Endothelial cell of umbilical vein (primary cell): ENCODE results near the gene KIAA1671. TPM values are rescaled to one million over a fixed set of nuclear protein-coding genes. Genes with fewer than 3 reads are reported as not detected.

Experiments
- BruUV-seq: library from RNA; stranded (reverse); fragments of 400-500 nt; replicated peaks from 2 replicates; lab custom pipeline; 2021; lab: Mats Ljungman, UMichigan
- CTCF ChIA-PET: fragments of 300-600, 350-600 bp; sonication (Branson Sonifier 250); formaldehyde crosslinking; loops from one replicate; lab custom pipeline; 2021; ENCODE audit warnings: antibody characterized with exemption, inconsistent platforms; lab: Charles Lee
- POLR2A ChIA-PET: fragments of 300-600, 350-600 bp; sonication (Branson Sonifier 250); formaldehyde crosslinking; loops from one replicate; lab custom pipeline; 2021; ENCODE audit warnings: antibody characterized with exemption, inconsistent platforms; lab: Charles Lee
- DNase-seq: peaks from one replicate; pipeline ENCODE4 v3.0.0-alpha.2; 2011; ENCODE audit warnings: low read depth, low spot score
- FAIRE-seq: peaks from 2 replicates; lab custom pipeline; 2011; peaks lifted over from hg19 to GRCh38; lab: Jason Lieb, UNC
- H2AFZ ChIP-seq: 2 replicates; pipeline ENCODE4 v1.6.0; 2012; ENCODE audit warnings: low read depth, low read length, control low read depth, inconsistent platforms
- H3K27ac ChIP-seq: 2 replicates; pipeline ENCODE4 v1.5.1; 2011; ENCODE audit warnings: low read depth, mild to moderate bottlenecking, control low read depth, low read length, moderate library complexity; ENCODE audit not compliant: insufficient read depth
- H3K27me3 ChIP-seq, 2 experiments: 2 replicates each; pipeline versions ENCODE4 v1.6.0 to v1.6.1; 2011; ENCODE audit warnings: low read length in 2 of 2, mixed read lengths in 1 of 2; ENCODE audit not compliant: control insufficient read depth in 2 of 2, insufficient read depth in 2 of 2
- H3K36me3 ChIP-seq, 2 experiments: 2 replicates in 1 of 2; 3 replicates in 1 of 2; pipeline ENCODE4 v1.5.1; 2011; ENCODE audit warnings: low read length in 2 of 2, mild to moderate bottlenecking in 1 of 2, moderate library complexity in 1 of 2; ENCODE audit not compliant: control insufficient read depth in 2 of 2, insufficient read depth in 2 of 2; ENCODE audit errors: extremely low read depth in 1 of 2
- H3K4me1 ChIP-seq: 3 replicates; pipeline ENCODE4 v1.5.1; 2011; ENCODE audit warnings: mild to moderate bottlenecking, low read length; ENCODE audit not compliant: control insufficient read depth, insufficient read depth; ENCODE audit errors: extremely low read depth
- H3K4me2 ChIP-seq: 2 replicates; pipeline ENCODE4 v1.6.1; 2011; ENCODE audit warnings: low read length, control low read depth, mixed read lengths; ENCODE audit not compliant: insufficient read depth
- H3K4me3 ChIP-seq, 3 experiments: fragments of 200-600 bp in 1 of 3; sonication (generic), shearing (Covaris generic) in 1 of 3; replicated peaks in 1 of 3; 2 replicates each; pipeline ENCODE4 v1.5.1; 2011 to 2016; ENCODE audit warnings: control low read depth in 3 of 3, low read length in 3 of 3, mild to moderate bottlenecking in 2 of 3, inconsistent platforms in 1 of 3, low read depth in 1 of 3, moderate library complexity in 1 of 3; ENCODE audit not compliant: insufficient read depth in 1 of 3
- H3K79me2 ChIP-seq: 2 replicates; pipeline ENCODE4 v1.6.0; 2012; ENCODE audit warnings: low read length, inconsistent platforms; ENCODE audit not compliant: control insufficient read depth, insufficient read depth
- H3K9ac ChIP-seq: replicated peaks from 2 replicates; pipeline ENCODE3; 2011; ENCODE audit warnings: low read length, control low read depth; ENCODE audit not compliant: insufficient read depth; ENCODE audit errors: extremely low read depth
- H3K9me1 ChIP-seq: replicated peaks from 3 replicates; pipeline ENCODE4 v1.6.0; 2011; ENCODE audit warnings: mild to moderate bottlenecking, low read length; ENCODE audit not compliant: control insufficient read depth, insufficient read depth; ENCODE audit errors: extremely low read depth
- H3K9me3 ChIP-seq: replicated peaks from 2 replicates; pipeline ENCODE4 v1.5.1; 2012; ENCODE audit warnings: low read length, inconsistent platforms; ENCODE audit not compliant: control insufficient read depth, insufficient read depth
- H4K20me1 ChIP-seq: replicated peaks from 2 replicates; pipeline ENCODE3; 2011; ENCODE audit warnings: mild to moderate bottlenecking, low read length; ENCODE audit not compliant: control insufficient read depth, insufficient read depth; ENCODE audit errors: extremely low read depth
- CTCF ChIP-seq, 2 donors: IDR thresholded peaks; 1 replicate in 1 of 2; 2 replicates in 1 of 2; pipeline ENCODE4 v1.5.1; 2011; ENCODE audit warnings: low read length in 2 of 2, mild to moderate bottlenecking in 2 of 2, moderate library complexity in 2 of 2, control low read depth in 1 of 2, inconsistent platforms in 1 of 2, low read depth in 1 of 2; ENCODE audit not compliant: insufficient read depth in 1 of 2; ENCODE audit errors: extremely low read depth in 1 of 2
- EZH2 ChIP-seq: IDR thresholded peaks from 2 replicates; pipeline ENCODE4 v1.6.1; 2012; ENCODE audit warnings: borderline replicate concordance, low read depth, mild to moderate bottlenecking, moderate library complexity, low read length, inconsistent platforms; ENCODE audit not compliant: severe bottlenecking
- FOS ChIP-seq: IDR thresholded peaks from 2 replicates; pipeline ENCODE4 v1.6.1; 2011; ENCODE audit warnings: mild to moderate bottlenecking, low read length, moderate library complexity, borderline replicate concordance; ENCODE audit not compliant: insufficient read depth
- GATA2 ChIP-seq: IDR thresholded peaks from 2 replicates; pipeline ENCODE4 v1.7.0; 2011; ENCODE audit warnings: low read depth, mild to moderate bottlenecking, moderate library complexity, mixed read lengths, low read length; ENCODE audit not compliant: insufficient read length, insufficient read depth
- JUN ChIP-seq: IDR thresholded peaks from 2 replicates; pipeline ENCODE4 v1.6.1; 2011; ENCODE audit warnings: borderline replicate concordance, low read depth; ENCODE audit not compliant: insufficient read length, insufficient read depth
- MYC ChIP-seq: IDR thresholded peaks from one replicate; pipeline ENCODE4 v1.6.1; 2011; ENCODE audit warnings: mild to moderate bottlenecking, low read depth, low read length
- POLR2A ChIP-seq: IDR thresholded peaks from 2 replicates; pipeline ENCODE4 v1.6.1; 2012; ENCODE audit warnings: low read depth, mild to moderate bottlenecking, control low read depth, low read length
- POLR2AphosphoS5 ChIP-seq: IDR thresholded peaks from 2 replicates; pipeline ENCODE4 v1.6.1; 2012; ENCODE audit warnings: low read depth, mild to moderate bottlenecking, control low read depth, low read length, moderate library complexity; ENCODE audit not compliant: insufficient read depth
- dilution Hi-C: fragments of 300-500 bp; cut with MboI; formaldehyde crosslinking; loops from one replicate; pipeline ENCODE4 v1.15.0; 2019; ENCODE audit warnings: low sequenced_read_pairs; ENCODE audit not compliant: extremely low pct_ligation_motif_present
- intact Hi-C: fragments of 100-400 bp; cut with micrococcal nuclease; formaldehyde crosslinking; loops from one replicate; pipeline ENCODE4 v1.10.0; 2022
- polyA plus RNA-seq, 4 experiments: library from polyadenylated mRNA; depleted of rRNA in 3 of 4; stranded (reverse) in 3 of 4; unstranded in 1 of 4; fragments of >200 nt; gene quantifications; 2 replicates each; pipeline versions ENCODE4 v1.2.1 to v1.2.3, GENCODE V29; 2011 to 2012; ENCODE audit warnings: missing spikeins in 1 of 4
- total RNA-seq: library from RNA; stranded (reverse); gene quantifications from 2 replicates; pipeline ENCODE4 v1.2.3, GENCODE V29; 2021
- TF ChIP-seq, protein P1 (sequence below): IDR thresholded peaks from 2 replicates; pipeline ENCODE4 v1.6.1; 2011; ENCODE audit not compliant: insufficient read depth, insufficient read length

Gene KIAA1671
- total and polyA plus RNA-seq, 2 donors (not counting 3 experiments of a cell fraction or from before 2014, with no cell fraction given): 23.1 to 85.1 TPM

DNA sequence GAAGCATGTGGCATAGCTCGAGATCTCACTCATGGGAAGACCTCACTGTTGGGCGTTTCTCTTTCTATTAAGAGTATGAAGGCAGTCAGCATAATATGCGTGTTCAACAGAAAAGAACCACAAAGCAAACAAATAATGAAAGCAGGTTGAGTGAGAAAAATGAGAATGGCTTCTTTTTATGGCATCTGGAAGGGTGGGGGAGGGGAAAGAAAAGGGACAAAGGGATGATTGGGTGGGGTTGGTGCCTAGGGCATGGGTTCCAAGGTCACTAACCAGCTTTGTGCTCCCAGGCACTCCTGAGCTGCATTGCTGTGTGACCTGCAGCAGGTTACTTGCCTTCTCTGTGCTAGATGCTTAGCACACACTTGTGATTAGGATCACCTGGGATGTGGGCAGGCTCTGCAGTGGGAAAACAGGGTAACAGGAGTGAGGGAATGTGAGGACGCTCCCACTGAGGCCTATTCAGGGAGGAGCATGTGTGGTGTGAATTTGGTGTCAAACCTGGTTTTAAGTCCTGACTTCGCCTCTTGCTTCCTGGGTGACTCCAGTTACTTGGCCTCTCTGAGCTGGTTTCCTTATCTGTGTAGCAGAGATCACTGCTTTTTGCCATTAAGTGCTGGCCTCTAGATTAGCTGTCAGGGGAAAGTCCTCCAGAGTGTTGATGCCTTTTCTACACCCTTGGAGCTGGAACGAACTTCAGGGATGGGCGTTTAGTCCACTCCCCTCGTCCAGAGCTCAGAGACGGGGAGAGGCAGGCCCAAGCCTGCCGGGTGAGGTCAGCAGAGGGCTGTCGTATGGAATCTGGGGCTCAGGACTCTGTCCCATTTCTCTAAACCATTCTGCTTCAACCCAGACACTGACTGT, 74.8 kb downstream of the KIAA1671 start:
- ChIA-PET POLR2A (no interaction called here), CTCF (interaction anchor here (1.0 to 3.2 kb wide), 17 partner anchors 14 to 89 kb away, joined by 4 to 21 read pairs (median 6); partner anchors contain the start of gene KIAA1671)
- Histone ChIP-seq H3K36me3 (peaks cover 2 to 5% of the 10 kb centered on the region in 2 experiments), H3K4me2 (no peak overlapping the region), H3K9ac (no peak overlapping the region), H2AFZ (no peak overlapping the region), H3K9me3 (no peaks in the 10 kb centered on the region), H3K4me1 (peaks cover 19% of the 10 kb centered on the region), H3K9me1 (no peaks in the 10 kb centered on the region), H4K20me1 (no peaks in the 10 kb centered on the region), H3K27me3 (no peaks in the 10 kb centered on the region), H3K27ac (peak overlapping the region; percentile 94), H3K79me2 (peaks cover 6% of the 10 kb centered on the region), H3K4me3 (no peak overlapping the region)
- intact Hi-C loops (loop anchor here (2.0 to 5.0 kb wide), 2 partner anchors 24 to 60 kb away; no protein-coding TSS in a partner anchor), dilution Hi-C loops (no loop called here)
- no peak for TF ChIP-seq POLR2A
- no TSS peak for BruUV-seq
- FAIRE-seq: no peak
- no peak for DNase-seq

DNA sequence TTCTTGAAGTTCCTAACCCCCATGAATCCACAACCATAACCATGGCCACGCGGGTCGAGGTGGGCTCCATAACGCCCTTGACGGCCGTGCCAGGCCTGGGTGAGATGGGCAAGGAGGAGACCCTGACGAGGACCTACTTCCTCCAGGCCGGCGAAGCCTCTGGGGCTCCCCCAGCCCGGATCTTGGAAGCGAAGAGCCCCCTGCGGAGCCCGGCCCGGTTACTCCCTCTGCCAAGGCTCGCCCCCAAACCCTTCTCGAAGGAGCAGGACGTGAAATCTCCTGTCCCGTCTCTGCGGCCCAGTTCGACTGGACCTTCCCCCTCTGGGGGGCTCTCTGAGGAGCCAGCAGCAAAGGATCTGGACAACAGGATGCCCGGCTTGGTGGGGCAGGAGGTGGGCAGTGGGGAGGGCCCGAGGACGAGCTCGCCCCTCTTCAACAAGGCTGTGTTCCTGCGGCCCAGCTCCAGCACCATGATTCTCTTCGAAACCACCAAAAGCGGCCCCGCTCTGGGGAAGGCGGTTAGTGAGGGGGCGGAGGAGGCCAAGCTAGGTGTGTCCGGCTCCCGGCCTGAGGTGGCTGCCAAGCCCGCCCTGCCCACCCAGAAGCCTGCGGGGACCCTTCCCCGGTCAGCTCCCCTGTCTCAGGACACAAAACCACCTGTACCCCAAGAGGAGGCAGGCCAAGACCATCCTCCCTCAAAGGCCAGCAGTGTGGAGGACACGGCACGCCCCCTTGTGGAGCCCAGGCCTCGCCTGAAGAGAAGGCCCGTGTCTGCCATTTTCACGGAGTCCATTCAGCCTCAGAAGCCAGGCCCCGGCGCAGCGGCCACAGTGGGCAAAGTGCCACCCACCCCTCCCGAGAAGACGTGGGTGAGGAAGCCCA, 75.7 kb downstream of the KIAA1671 start:
- intact Hi-C loops: loop anchor here (1.0 to 5.0 kb wide), 3 partner anchors 25 to 76 kb away; partner anchors contain the start of gene KIAA1671
- Histone ChIP-seq H2AFZ (peak overlapping the region; percentile 24), H3K9ac (no peak overlapping the region), H3K9me3 (no peaks in the 10 kb centered on the region), H4K20me1 (no peaks in the 10 kb centered on the region), H3K79me2 (peaks cover 6% of the 10 kb centered on the region), H3K4me3 (no peak overlapping the region), H3K27ac (peak overlapping the region; percentile 12), H3K27me3 (no peaks in the 10 kb centered on the region), H3K9me1 (no peaks in the 10 kb centered on the region), H3K4me2 (no peak overlapping the region), H3K36me3 (peaks cover 3 to 5% of the 10 kb centered on the region in 2 experiments), H3K4me1 (peaks cover 19% of the 10 kb centered on the region)
- ChIA-PET POLR2A (no interaction called here), CTCF (interaction anchor here (1.0 to 3.2 kb wide), 11 partner anchors 15 to 90 kb away, joined by 4 to 21 read pairs (median 7); partner anchors contain the start of gene KIAA1671)
- FAIRE-seq (peak; percentile 63), DNase-seq (peak; percentile 39)
- TSS peak; percentile 20 for BruUV-seq
- dilution Hi-C loops: no loop called here
- TF ChIP-seq, protein P1, sequence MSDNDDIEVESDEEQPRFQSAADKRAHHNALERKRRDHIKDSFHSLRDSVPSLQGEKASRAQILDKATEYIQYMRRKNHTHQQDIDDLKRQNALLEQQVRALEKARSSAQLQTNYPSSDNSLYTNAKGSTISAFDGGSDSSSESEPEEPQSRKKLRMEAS: no peak
- no peak for TF ChIP-seq JUN
- no peak for TF ChIP-seq POLR2AphosphoS5
- peak; percentile 60 to 81 for TF ChIP-seq CTCF (IDR thresholded peaks at IDR 0.05; ENCODE audit: extremely low read depth in 1 of 2, insufficient read depth in 1 of 2, low read depth in 1 of 2, low read length in 2 of 2)
- no peak for TF ChIP-seq GATA2
- no peak for TF ChIP-seq EZH2
- TF ChIP-seq MYC: no peak
- TF ChIP-seq FOS: no peak
